HK-2 (cell line): ENCODE measurements around the gene SLC8B1.

Experiments
- DNase-seq: peaks from one replicate; pipeline ENCODE4 v3.0.0-alpha.2; 2018; ENCODE audit not compliant: unreplicated experiment

The SLC8B1 gene

GRCh38 chr12:113334786-113335539 lies at the start of gene SLC8B1:
SLC8B1 (minus strand) TSS chr12:113335109; CDS start chr12:113332878, 2,231 bp downstream.
- DNase-seq, result peak; percentile 90

DNA sequence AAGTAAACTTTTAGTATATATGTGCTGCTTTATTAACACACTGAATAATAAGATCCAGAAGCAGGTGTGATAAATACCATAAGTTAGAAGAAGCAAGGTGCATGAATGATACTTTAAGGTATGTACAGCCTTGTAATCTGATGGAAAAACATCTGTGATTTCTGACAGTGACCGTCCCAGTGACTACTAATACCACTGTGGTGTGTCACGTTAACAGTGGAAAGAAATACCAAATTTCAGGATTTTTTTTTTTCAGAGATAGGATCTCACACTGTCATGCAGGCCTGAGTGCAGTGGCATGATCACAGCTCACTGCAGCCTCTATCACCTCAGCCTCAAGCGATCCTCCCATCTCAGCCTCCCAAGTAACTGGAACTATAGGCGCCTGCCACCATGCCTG lies 47.3 kb upstream of the SLC8B1 start:
- no peak for DNase-seq

- DNase-seq, result no peak
Observed at GRCh38 chr12:113381220-113381619, 46.3 kb upstream of the SLC8B1 start.

GRCh38 chr12:113378291-113378690 lies 43.4 kb upstream of the SLC8B1 start:
- DNase-seq, result no peak

DNA sequence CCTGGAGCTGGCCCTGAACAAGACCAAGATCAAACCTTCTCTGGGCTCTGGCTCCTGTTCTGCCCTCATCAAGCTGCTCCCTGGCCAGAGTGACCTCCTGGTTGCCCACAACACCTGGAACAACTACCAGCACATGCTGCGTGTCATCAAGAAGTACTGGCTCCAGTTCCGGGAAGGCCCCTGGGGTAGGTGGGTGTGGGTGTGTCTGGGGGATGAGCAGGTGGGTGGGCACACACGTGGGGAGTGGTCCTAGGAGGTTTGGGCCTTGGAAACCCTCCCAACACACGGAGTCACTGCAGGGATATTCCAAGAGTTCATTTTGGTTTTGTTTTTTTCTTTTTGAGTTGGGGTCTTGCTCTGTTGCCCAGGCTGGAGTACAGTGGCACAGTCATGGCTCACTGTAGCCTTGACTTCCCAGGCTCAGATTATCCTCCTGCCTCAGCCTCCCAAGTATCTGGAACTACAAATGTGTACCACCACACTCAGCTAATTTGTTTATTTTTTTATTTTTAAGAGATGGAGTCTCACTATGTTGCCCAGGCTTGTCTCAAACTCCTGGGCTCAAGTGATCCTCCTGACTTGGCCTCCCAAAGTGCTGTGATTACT lies 40.0 kb upstream of the SLC8B1 start:
- no peak for DNase-seq

GRCh38 chr12:113373969-113374368 lies 39.1 kb upstream of the SLC8B1 start:
- no peak for DNase-seq

GRCh38 chr12:113373440-113373839 lies 38.5 kb upstream of the SLC8B1 start:
- DNase-seq, result no peak

- no peak for DNase-seq
Observed at GRCh38 chr12:113372371-113372770, 37.5 kb upstream of the SLC8B1 start.

DNA sequence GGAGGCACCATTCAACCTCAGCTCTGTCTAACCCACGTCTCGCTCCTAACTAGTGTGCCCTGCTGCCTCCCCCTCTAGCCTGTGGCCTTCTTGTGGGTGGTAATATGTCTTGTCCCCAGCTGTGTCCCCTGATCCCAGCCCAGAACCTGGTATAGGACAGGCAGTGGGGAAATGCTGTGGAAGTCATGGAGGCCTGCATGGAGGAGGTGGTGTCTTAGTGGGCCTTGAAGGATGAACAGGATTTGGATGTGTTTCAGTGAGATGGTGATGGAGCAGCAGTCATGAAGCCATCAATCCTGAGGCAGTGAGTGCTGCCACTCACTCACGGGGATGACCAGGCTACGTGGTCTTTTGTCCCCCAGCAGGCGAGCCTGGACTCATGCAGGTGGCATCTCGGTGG lies 36.9 kb upstream of the SLC8B1 start:
- no peak for DNase-seq

DNA sequence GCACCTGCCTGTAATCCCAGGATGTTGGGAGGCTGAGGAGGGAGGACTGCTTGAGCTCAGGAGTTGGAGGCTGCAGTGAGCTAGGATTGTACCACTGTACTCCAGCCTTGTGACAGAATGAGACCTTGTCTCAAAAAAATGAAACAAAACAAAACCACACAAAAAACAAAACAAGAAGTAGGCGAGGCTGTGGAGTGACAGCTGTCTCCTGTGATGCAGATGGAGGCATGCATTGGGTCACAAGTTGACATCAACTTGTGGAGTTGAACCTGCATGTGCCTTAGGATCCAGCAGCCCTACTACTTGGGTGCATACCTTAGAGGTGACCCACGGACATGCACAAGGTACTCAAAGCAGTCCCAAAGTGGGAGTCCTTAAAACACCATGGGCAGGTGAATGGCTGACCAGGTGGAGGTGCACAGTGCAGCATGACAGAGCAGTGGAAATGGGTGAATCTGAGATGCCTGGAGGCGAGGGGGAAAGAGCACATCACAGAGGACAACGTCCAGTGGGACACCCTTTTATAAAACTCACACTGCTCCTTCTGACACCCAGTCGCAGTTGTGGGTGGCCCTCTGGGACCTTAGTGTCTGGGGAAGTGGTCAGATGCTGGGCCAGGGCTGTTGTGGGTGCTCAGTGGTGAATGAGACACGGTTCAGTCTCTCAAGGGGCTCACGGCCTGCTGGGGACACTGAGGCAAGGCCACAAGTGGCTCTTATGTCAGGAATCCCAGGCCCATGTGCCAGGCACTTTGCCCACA lies 36.2 kb upstream of the SLC8B1 start:
- DNase-seq, result no peak

- DNase-seq, result no peak
Observed at GRCh38 chr12:113369391-113369985, 34.6 kb upstream of the SLC8B1 start.

GRCh38 chr12:113368331-113368730 lies 33.4 kb upstream of the SLC8B1 start:
- DNase-seq, result no peak

- DNase-seq, result no peak
Observed at GRCh38 chr12:113366827-113367226, 31.9 kb upstream of the SLC8B1 start.

DNA sequence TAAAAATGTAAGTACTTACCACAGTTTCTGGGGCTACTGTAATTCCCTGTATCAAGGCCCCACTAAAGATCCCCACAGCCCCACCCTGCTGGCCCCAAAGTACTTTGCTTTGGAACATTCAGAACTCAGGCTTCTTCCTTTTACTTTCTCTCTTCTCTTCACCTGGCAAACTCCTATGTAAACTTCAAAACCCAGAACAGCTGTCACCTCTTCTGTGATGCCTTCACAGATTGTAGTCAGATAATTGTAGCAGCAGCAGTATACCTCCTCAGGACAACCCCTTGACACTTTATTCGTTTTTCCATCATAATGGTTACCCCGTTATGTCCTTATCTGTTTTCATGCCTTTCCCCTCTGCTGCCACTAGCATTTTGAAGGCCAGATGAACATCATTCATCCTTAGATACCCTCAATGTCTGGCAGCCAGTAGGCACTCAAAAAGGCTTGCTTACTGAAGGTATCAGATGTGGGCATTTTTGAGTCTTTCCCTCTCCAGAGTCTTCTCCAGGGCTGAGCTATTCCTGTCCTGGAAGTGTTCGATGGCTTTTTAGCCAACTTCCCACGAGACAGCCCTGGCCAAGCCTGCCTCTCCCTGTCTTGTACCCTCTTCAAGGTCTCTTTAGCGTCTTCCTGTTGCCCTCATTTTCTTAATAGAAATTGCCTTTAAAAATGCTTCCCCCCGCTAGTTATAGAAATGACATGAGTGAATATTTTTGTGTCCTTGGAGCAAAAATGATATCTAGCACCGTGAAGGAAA lies 30.9 kb upstream of the SLC8B1 start:
- no peak for DNase-seq

DNA sequence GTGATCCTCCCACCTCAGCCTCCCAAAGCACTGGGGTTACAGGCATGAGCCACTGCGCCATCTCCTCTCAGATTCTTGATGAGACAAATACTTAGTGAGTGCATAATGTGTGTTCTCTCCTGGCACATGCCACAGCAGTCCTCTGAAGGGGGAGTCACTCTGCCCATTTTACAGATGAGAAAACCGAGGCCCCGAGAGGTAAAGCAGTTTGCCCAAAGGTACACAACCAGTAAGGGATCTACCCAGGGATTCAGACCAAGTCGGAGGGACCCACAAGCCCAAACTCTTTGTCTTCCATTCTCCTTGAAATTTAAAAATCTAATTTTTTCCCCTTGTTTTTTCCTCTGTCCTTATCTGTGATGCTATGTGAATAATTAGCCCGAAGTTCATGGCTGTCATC lies 29.8 kb upstream of the SLC8B1 start:
- no peak for DNase-seq

- DNase-seq, result no peak
Observed at GRCh38 chr12:113361574-113362370, 26.9 kb upstream of the SLC8B1 start.

- no peak for DNase-seq
Observed at GRCh38 chr12:113359939-113360748, 25.2 kb upstream of the SLC8B1 start.

DNA sequence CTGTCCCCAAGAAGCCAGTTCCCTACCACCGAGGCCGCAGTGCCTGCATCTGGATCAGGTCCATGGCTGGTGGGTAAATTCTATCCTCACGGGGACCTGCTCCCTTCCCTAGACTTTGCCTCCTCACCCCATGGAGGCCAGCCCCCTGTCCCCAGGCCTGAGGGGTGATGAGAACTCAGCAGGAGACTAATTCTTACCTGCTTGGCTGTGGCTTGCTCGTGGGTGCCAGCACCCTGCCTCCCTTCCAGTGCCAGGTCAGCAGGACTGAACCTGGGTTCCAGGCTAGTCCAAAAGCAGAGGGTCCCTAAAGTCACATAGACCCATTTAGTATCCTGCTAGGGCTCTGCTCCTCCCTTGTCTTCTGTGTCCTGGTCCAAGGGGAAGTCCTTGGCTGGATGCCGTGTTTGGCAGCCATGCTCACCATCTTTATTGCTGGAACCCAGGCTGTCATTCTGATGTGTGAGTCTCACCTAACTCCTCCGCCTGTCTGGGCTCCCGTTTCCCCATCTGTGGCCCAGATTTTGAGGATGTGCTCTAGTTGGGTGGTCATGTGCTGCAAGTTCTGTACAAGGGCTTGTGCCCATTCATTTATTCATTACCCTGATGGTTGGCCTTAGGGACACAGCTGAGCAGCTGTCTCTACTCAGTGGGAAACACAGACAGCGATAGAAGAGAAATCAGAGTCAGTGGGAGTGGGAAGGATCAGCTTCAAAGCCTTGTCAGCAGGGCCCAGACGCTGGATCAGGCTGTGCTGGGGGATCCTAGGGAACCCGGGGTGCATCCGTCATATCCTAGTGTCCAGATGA lies 24.4 kb upstream of the SLC8B1 start:
- no peak for DNase-seq
